Left cardiac atrium (tissue), 4 donors: Measurements from ENCODE around the gene NEK3. TPM values are rescaled to one million over a fixed set of nuclear protein-coding genes. Genes with fewer than 3 reads are reported as not detected.
"Not testable (repeated sequence)": the region's sequence is repeated elsewhere in the genome, so short reads cannot be mapped to it uniquely, and the experiment has no call there.

Experiments
- ATAC-seq, 2 donors: fragments of 200-7000 bp; cut with Tn5 transposase; one replicate each; pipeline ENCODE4 v1.9.1; 2020; ENCODE audit warnings: mild to moderate bottlenecking in 2 of 2, moderate library complexity in 2 of 2
- DNase-seq: peaks from one replicate; pipeline ENCODE4 v3.0.0-alpha.2; 2020
- intact Hi-C, 2 donors: fragments of 100-400 bp; cut with DNase I; formaldehyde crosslinking; loops; one replicate each; pipeline versions ENCODE4 v1.14.1 to v1.15.1; 2022 to 2023
- total RNA-seq, 2 donors: library from RNA; stranded (reverse); fragmentation: NEBNext Ultra II Directional; extraction: Animal tissue kit (Norgen Biotek cat#: 25700); gene quantifications; one replicate each; pipeline ENCODE4 v1.2.1, GENCODE V29; 2021
- donor health status: DM: no; HTN: yes; CAD: no.
- donor health status: DM: no; HTN: yes; CAD: no; lungs with severe emphysema.
- donor health status: DM: yes; HTN: yes; CAD: no.
- donor health status: Dilated cardiomyopathy.

The NEK3 gene
- total RNA-seq, 2 donors from 2014 or later, result 9.2 to 11.9 TPM

GRCh38 chr13:52173373-52173772 lies 14.0 kb upstream of the NEK3 start:
- ATAC-seq, result no peak
- DNase-seq, result no peak
- intact Hi-C loops, result no loop called here

- DNase-seq, intact Hi-C loops, ATAC-seq: not testable (repeated sequence)
Observed at GRCh38 chr13:52171686-52172085, 12.3 kb upstream of the NEK3 start.

- DNase-seq, intact Hi-C loops, ATAC-seq: not testable (repeated sequence)
Observed at GRCh38 chr13:52170828-52171391, 11.5 kb upstream of the NEK3 start.

- no peak for ATAC-seq
- intact Hi-C loops, result no loop called here
- DNase-seq, result no peak
Observed at GRCh38 chr13:52169839-52170238, 10.4 kb upstream of the NEK3 start.

GRCh38 chr13:52165411-52165810 lies 6.0 kb upstream of the NEK3 start:
- DNase-seq (no peak), ATAC-seq (no peak)
- intact Hi-C loops, result no loop called here

- intact Hi-C loops, result no loop called here
- ATAC-seq (no peak), DNase-seq (no peak)
Observed at GRCh38 chr13:52164989-52165388, 5.6 kb upstream of the NEK3 start.

GRCh38 chr13:52163878-52164277 lies 4.5 kb upstream of the NEK3 start:
- ATAC-seq, DNase-seq, intact Hi-C loops: not testable (repeated sequence)

GRCh38 chr13:52162279-52163101 lies 3.1 kb upstream of the NEK3 start:
- intact Hi-C loops, result no loop called here
- no peak for ATAC-seq
- no peak for DNase-seq

GRCh38 chr13:52161181-52161646 lies 1.8 kb upstream of the NEK3 start:
- DNase-seq (no peak), ATAC-seq (no peak)
- intact Hi-C loops, result no loop called here

GRCh38 chr13:52160506-52160905 lies 1.1 kb upstream of the NEK3 start:
- ATAC-seq (no peak), DNase-seq (no peak)
- intact Hi-C loops, result no loop called here

- DNase-seq, result no peak
- intact Hi-C loops, result no loop called here
- no peak for ATAC-seq
Observed at GRCh38 chr13:52160053-52160452, 656 bp upstream of the NEK3 start.

GRCh38 chr13:52158629-52159158 lies 703 bp downstream of the NEK3 start:
- intact Hi-C loops, result no loop called here
- ATAC-seq, result peak; percentile 50 to 77
- peak; percentile 40 for DNase-seq

- ATAC-seq (no peak), DNase-seq (no peak)
- intact Hi-C loops, result no loop called here
Observed at GRCh38 chr13:52156724-52157261, 2.6 kb downstream of the NEK3 start.

GRCh38 chr13:52155177-52155576 lies 4.2 kb downstream of the NEK3 start:
- no peak for DNase-seq
- no peak for ATAC-seq
- intact Hi-C loops, result no loop called here

GRCh38 chr13:52147225-52147624 lies 12.2 kb downstream of the NEK3 start:
- intact Hi-C loops, result no loop called here
- DNase-seq, result no peak
- no peak for ATAC-seq

- no peak for DNase-seq
- intact Hi-C loops, result no loop called here
- ATAC-seq, result no peak
Observed at GRCh38 chr13:52141299-52141698, 18.1 kb downstream of the NEK3 start.

- no peak for DNase-seq
- intact Hi-C loops, result no loop called here
- no peak for ATAC-seq
Observed at GRCh38 chr13:52137489-52137888, 21.9 kb downstream of the NEK3 start.

GRCh38 chr13:52136763-52137162 lies 22.6 kb downstream of the NEK3 start:
- intact Hi-C loops, result no loop called here
- ATAC-seq, result no peak

GRCh38 chr13:52130641-52131040 lies 28.8 kb downstream of the NEK3 start:
- no peak for DNase-seq
- intact Hi-C loops, result no loop called here
- no peak for ATAC-seq

More at GRCh38 chr13:52136763-52137162, 22.6 kb downstream of the NEK3 start:
- DNase-seq, result no peak
